SH-SY5Y (cell line): ENCODE results near the gene RELT.

Experiments used
- GATA2 ChIP-seq: IDR thresholded peaks from 2 replicates; pipeline ENCODE4 v1.6.1; 2011; ENCODE audit warnings: mild to moderate bottlenecking, low read depth, low read length
- GATA3 ChIP-seq: IDR thresholded peaks from 2 replicates; pipeline ENCODE4 v1.6.1; 2011; ENCODE audit warnings: low read depth, mild to moderate bottlenecking, low read length, moderate library complexity

DNA sequence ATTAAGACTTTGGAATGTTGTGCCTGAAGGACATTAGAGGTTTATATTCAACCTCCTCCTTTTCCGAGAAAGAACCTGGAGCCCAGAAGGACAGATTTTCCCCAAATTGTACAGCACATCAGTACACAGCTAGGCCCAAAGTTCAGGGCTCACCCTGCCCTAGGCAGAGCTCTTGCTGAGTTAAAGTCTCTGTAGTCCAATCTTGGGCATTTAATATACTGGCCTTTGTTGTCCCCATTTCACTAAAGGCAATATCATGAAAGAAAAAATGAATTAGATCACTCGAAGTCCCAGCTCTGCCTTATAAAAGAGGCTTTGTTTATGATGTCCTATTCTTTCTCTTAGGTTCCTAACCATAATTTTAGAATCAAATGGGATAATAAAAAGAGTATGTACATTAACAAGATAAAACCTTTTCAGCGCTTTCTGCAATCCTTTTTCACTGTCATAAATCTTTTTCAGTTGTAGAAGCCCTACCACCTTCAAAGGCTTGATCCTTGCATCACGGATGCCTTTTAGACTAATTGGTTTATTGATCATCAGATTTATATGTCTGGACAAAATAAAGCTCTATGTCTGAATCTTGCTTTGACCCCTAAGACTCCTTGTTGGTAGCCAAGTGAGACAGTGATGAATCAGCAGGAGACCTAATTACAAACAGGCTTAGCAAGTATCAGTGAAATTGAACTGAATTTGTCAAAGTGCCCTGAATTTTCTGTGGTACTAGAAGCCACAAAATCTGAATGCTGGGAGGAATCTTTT, 39.8 kb downstream of the RELT start:
- TF ChIP-seq GATA3: no peak
- no peak for TF ChIP-seq GATA2
